Kidney epithelial cell (primary cell): ENCODE results near the gene IFIT1B. TPM values are rescaled to one million over a fixed set of nuclear protein-coding genes. Genes with fewer than 3 reads are reported as not detected.

Experiments used
- DNase-seq: peaks from one replicate; pipeline ENCODE4 v3.0.0-alpha.2; 2010; ENCODE audit warnings: low read depth
- H3K27me3 ChIP-seq: 2 replicates; pipeline ENCODE4 v1.6.0; 2011; ENCODE audit warnings: low read length; ENCODE audit not compliant: control insufficient read depth, insufficient read depth
- H3K36me3 ChIP-seq: 2 replicates; pipeline ENCODE4 v1.5.1; 2011; ENCODE audit warnings: low read length; ENCODE audit not compliant: control insufficient read depth, insufficient read depth
- H3K4me3 ChIP-seq: 2 replicates; pipeline ENCODE4 v1.5.1; 2011; ENCODE audit warnings: low read depth, mild to moderate bottlenecking, control low read depth, low read length
- CTCF ChIP-seq: IDR thresholded peaks from 2 replicates; pipeline ENCODE4 v1.5.1; 2011; ENCODE audit warnings: mild to moderate bottlenecking, moderate library complexity, low read length, control low read depth, inconsistent platforms; ENCODE audit not compliant: insufficient read depth, poor library complexity, severe bottlenecking
- total RNA-seq: library from RNA; depleted of rRNA; stranded (reverse); fragments of >200 nt; gene quantifications from 2 replicates; pipeline ENCODE4 v1.2.3, GENCODE V29; 2015

The IFIT1B gene
- total RNA-seq, 1 donor from 2014 or later, result not detected

DNA sequence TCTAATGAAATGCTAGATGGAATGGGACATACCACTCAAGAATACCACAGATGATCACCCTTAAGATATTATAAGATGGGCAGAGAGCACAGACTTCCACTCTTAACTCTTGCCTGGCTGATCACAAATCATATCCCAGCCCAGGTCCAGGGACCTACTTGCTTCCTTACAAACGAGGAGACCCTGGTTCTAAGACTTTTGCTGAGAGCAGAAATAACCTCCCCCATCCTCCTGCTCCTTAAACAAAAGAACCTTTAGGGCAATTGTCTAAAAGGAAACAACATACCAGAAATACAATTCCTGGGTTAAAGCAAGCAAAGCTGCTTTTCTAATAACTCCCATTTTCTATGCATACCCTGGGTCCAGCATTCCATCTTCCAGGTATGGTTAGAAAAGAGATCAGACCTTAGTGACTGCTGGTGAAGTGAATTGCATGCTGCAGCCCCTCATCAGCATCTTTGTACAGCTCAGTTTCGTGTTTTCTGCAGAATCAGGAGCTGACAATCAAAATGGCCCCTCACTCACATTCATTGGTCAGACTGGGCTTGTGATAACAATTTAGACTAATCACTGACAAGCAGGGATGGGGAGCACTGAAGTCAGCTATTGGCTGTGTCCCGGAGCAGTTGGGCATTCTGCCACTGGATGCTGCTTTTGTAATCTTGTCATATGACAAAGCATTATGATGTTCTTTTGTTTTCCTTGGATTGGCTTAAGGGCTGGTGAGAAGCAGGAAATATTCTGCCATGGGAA, 35.5 kb upstream of the IFIT1B start:
- no peak for DNase-seq
- TF ChIP-seq CTCF, result no peak
- Histone ChIP-seq H3K4me3 (no peak overlapping the region), H3K27me3 (no peaks in the 10 kb centered on the region), H3K36me3 (no peaks in the 10 kb centered on the region)

DNA sequence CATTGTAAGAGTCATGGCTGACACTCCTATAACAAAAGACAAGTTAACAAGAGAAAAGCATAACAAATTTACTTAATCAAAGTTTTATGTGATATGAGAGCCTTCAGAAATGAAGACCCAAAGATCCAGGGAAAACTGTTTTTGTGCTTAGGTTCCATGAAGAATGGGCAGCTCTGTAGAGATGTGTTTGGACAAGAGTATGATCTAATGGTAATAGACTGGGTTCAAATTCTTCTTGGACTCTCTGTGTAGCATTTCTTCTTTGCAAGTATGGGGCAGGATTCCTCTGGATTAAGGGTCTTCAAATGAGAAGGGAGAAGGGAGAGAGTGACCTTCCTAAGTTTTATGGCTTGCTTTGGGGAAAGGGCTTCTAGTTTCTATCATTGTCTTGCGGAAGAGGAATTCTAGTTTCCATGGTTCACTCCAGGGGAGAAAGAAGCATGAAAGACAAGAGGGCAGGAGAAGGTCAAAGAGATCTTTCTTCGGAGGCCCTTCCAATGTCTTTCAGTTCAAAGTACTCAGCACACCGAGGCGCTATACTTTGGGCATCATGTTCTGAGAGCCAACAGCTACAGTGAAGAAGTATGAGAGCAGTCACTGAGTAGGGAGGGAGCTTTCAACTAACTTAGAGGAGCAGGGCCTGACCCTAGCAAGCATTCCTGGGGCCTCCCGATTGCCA, 34.6 kb upstream of the IFIT1B start:
- no peaks in the 10 kb centered on the region for H3K36me3 ChIP-seq
- no peak for DNase-seq
- H3K27me3 ChIP-seq, result no peaks in the 10 kb centered on the region
- no peak for TF ChIP-seq CTCF
- no peak overlapping the region for H3K4me3 ChIP-seq

GRCh38 chr10:89344156-89344555, 33.7 kb upstream of the IFIT1B start:
- no peak for DNase-seq
- Histone ChIP-seq H3K27me3 (no peaks in the 10 kb centered on the region), H3K4me3 (no peak overlapping the region), H3K36me3 (no peaks in the 10 kb centered on the region)
- TF ChIP-seq CTCF, result no peak

DNA sequence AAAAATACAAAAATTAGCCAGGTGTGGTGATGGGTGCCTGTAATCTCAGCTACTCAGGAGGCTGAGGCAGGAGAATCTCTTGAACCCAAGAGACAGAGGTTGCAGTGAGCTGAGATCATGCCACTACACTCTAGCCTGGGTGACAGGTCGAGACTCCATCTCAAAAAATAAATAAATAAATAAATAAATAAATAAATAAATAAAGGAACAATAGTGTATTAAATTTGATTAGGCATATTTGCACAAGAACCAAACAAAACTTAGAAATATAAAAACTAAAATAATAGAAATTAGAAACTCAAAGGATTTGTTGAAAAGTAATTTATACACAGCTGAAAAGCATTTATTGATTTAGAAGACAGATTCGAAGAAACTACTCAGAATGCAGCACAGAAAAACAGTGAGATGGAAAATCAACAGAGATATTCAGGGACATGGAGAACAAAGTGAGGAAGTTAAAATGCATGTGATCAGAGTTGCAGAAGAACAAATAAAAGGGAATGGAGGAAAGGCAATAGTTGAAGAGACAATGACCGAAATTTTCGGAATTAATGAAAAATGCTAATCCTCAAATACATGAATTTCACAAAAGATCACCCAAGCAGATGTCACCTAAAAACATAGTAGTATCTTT, 32.4 kb upstream of the IFIT1B start:
- Histone ChIP-seq H3K27me3 (no peaks in the 10 kb centered on the region), H3K4me3 (no peak overlapping the region), H3K36me3 (no peaks in the 10 kb centered on the region)
- no peak for DNase-seq
- TF ChIP-seq CTCF, result no peak

DNA sequence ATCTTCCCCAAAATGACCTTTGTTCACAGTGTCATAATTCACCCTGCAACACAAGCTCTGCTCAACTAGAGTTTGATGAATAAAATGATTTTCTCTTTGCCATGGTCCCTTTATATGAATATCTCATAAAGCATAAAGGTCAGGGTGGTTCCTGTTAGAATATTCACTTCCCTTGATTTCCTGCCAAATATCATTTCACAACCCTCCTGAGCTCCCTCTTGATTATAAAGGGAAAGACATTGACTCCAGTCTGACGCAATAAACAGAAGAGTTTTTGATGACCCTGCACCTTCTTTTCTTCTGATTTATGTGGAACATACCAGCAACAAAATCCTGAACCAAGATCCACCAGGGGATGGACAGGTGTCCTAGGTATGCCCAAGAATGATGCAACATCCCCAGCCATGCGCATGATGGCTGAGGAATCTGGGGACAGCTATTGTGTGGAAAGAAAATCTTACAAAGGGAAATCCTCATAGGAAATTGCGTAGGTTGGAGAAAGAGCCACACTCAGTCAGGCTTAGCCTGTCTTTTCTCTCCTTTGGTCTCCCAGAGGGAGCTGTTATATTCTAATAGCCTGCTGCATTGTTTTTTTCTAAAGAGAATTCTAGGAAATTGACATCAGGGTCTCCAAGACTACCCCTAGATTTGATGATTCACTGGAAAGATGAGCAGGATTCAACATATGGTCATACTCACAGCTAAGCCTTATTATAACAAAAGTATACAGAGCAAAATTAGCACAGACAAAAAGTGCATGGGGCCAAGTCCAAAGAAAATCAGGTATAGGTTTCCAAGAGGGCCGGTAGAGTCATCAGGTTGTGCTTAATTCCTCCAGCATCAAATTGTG, 31.2 kb upstream of the IFIT1B start:
- TF ChIP-seq CTCF, result no peak
- no peak overlapping the region for H3K4me3 ChIP-seq
- no peaks in the 10 kb centered on the region for H3K36me3 ChIP-seq
- H3K27me3 ChIP-seq, result no peaks in the 10 kb centered on the region
- DNase-seq, result no peak
